GM21447 (cell line): ENCODE results near the gene RBCK1.
"Not testable (repeated sequence)": the region's sequence is repeated elsewhere in the genome, so short reads cannot be mapped to it uniquely, and the experiment has no call there.

ENCODE experiments used
- ATAC-seq: cut with Tn5 transposase; IDR thresholded peaks from one replicate; pipeline ENCODE4 v1.9.1; 2021; ENCODE audit not compliant: unreplicated experiment

RBCK1 gene

DNA sequence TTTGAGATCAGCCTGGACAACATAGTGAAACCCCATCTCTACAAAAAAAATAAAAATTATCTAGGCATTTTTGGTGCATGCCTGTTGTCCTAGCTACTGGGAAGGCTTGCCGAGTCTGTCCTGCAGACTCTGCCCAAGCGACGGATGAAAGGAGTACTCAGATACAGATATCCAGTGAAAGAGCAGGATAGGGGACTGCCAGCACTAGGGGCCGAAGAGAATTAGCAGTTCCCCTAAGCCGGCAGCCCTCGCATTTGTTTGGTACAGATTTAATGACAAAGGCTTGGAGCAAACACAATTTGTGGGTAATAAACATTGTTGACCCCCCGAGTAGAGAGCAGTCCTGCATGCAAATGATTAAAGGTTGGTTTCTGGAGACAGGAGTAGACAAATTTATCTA lies 59.7 kb downstream of the RBCK1 start:
- no peak for ATAC-seq

DNA sequence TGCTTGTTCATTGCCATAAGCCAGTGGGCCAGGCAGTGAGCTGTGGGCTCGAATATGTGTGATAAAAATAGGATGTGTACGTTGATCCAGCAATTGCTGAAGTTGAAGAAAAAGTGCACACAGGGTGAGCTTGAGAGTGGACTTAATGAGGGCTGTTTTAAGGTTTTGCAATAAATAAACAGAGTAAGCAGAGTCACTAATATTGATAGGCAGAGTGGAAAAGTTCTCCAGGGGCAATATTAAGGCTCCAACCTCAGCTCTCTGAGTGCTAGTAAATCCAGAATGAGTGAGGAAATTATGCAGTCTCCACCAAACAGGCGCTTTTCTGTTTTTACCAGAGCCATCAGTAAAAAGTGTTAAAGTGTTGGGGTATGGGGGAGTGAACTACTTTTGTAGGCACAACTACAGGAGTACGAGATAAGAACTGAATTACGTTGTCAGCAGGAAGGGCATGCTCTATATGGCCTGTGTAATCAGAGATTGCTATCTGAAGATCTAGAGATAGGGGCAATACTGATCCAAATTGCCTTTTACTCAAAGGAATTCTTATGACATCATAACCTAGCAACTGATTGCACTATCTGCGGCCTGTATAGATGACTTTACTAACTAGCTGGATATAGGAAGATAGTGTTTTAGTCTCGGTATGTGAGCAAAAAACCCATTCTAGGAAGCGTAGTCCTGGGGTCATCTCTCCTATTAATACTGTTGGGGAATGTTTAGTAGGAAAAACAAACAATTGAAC lies 61.8 kb downstream of the RBCK1 start:
- ATAC-seq, result no peak

DNA sequence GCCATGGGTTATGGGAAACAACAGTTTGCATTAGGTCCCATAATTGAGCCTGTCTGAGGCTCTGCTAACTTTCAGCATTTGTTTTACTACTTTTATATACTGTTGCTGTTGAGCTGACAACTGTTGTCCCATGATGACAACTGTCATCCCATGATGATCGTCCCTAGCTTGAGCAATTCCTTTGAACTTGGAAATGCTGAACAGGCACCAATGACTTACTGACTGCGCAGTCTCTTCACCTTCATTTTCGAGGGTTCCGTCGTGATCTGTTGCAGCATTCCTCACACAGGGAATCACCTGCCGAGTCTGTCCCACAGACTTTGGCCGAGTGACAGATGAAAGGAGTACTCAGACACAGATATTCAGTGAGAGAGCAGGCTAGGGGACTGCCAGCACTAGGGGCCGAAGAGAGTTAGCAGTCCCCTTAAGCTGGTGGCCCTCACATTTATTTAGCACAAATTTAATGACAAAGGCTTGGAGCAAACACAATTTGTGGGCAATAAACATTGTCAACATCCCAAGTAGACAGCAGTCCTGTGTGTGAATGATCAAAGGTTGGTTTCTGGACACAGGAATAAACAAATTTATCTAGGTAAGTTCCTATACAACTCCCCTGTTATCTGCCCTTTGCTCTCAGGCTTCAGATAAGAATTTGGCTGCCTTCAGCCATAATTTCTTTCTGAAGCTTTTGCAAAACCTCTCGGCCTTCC lies 64.2 kb downstream of the RBCK1 start:
- ATAC-seq, result no peak

DNA sequence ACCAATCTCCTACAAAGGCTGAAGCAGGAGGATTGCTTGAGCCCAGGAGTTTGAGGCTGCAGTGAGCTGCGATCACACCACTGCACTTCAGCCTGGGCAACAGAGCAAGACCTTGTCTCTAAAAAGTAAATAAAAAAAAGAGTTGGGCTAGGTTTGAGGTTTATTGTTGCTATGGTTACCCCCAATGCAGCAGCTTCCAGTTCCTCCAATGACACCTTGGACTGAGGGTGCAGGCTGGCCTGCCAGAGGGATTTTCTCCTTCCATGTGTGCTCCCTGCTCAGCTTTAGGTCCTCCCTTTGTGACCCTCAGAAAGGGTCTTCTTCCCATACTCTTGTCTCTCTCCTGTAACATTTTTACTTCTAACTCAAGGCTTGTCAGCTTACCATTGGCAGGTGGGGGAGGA lies 64.8 kb downstream of the RBCK1 start:
- ATAC-seq, result no peak

DNA sequence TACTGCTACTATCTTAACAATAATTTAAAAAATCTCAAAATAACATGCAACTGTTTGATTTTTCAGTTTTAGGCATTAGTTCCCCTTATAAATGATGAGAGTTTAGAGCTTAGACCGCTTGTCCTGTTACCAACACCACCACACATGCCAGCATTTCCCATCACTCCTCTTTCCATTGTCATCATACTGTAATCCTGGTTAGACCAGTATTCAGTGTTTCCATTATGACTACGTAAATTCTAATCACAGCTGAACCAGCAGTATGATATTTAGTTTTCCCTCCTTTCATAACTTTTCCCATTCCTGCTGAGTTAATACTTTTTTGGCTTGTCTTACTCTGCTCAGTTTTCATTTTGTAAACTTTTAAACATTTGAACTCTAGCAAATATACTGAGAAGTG lies 66.5 kb downstream of the RBCK1 start:
- ATAC-seq, result no peak

- ATAC-seq, result no peak
Observed at GRCh38 chr20:475463-476357, 67.6 kb downstream of the RBCK1 start.

- not testable (repeated sequence) for ATAC-seq
Observed at GRCh38 chr20:476561-477249, 68.6 kb downstream of the RBCK1 start.

DNA sequence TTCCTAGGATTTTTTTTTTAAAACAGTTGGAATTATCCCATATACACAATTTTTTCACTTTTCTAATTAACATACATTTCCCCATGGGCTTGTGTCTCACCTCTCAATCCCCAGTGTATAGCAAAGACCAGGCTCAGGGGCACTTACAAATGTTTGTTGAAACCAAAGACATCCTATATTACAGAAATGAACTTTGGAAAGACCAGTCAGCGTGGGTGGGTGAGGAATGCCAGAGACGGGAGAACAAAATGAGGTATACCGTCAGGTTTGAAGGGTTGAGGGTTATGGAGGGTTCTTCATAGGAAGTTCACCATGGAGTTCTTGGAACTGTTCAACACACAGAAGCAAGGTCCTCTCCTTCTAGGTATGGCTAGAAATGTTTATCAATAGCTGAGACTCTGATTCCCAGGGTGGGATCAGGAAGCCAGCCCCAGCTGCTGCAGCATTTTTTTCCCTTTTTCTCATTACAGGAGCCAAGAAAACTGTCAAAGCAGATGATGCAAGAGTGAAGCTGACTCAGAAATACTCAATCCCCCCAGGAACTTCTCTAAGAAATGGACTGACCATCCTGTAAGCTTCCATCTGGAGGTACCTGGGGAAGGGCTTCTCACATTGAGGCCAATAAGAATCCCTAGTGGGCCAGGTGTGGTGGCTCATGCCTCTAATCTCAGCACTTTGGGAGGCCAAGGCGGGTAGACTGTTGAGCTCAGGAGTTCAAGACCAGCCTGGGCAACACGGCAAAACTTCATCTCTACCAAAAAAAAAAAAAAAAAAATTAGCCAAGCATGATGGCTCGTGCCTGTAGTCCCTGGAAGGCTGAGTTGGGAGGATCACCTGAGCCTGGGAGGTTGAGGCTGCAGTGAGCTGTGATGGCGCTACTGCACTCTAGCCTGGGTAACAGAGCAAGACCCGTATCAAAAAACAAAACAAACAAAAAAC lies 70.2 kb downstream of the RBCK1 start:
- ATAC-seq, result no peak

- peak; percentile 51 for ATAC-seq
Observed at GRCh38 chr20:478949-479429, 70.9 kb downstream of the RBCK1 start.

DNA sequence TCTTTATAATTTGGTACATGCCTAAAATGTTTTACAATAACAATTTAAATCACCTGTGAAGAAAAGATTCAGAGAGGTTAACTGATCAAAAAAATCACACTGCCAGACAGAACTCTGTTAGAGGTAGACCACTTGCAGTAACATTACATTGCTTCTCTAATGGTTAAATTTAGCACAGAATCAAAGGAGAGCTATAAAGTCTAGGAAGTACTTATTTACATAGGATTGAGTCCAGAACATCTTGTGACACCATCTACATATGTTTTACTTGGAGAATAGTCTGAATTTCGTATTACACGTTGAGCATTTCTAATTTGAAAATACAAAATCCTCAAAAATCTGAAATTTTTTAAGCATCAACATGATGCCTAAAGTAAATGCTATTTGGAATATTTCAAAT lies 71.4 kb downstream of the RBCK1 start:
- no peak for ATAC-seq

- no peak for ATAC-seq
Observed at GRCh38 chr20:480044-480443, 71.9 kb downstream of the RBCK1 start.

- ATAC-seq, result no peak
Observed at GRCh38 chr20:481167-481566, 73.1 kb downstream of the RBCK1 start.
